Osteocyte (in vitro differentiated cells): Measurements from ENCODE around the gene NR0B1. TPM values are rescaled to one million over a fixed set of nuclear protein-coding genes. Genes with fewer than 3 reads are reported as not detected.

ENCODE experiments used
- DNase-seq: peaks from one replicate; pipeline ENCODE4 v3.0.0; 2021; ENCODE audit warnings: mixed read lengths; ENCODE audit not compliant: unreplicated experiment; ENCODE audit errors: extremely low spot score
- H3K27ac Mint-ChIP-seq: one replicate; pipeline ENCODE4 v1.8.0; 2021; ENCODE audit warnings: mild to moderate bottlenecking, mixed read lengths; ENCODE audit not compliant: unreplicated experiment
- H3K27me3 Mint-ChIP-seq: one replicate; pipeline ENCODE4 v1.8.0; 2021; ENCODE audit warnings: mixed read lengths; ENCODE audit not compliant: unreplicated experiment
- H3K36me3 Mint-ChIP-seq: one replicate; pipeline ENCODE4 v1.8.0; 2021; ENCODE audit warnings: mixed read lengths; ENCODE audit not compliant: unreplicated experiment
- H3K4me1 Mint-ChIP-seq: one replicate; pipeline ENCODE4 v1.8.0; 2021; ENCODE audit warnings: mixed read lengths; ENCODE audit not compliant: unreplicated experiment
- H3K4me3 Mint-ChIP-seq: one replicate; pipeline ENCODE4 v1.8.0; 2021; ENCODE audit warnings: mild to moderate bottlenecking, moderate library complexity, mixed read lengths; ENCODE audit not compliant: unreplicated experiment
- H3K9me3 Mint-ChIP-seq: one replicate; pipeline ENCODE4 v1.8.0; 2021; ENCODE audit warnings: mixed read lengths; ENCODE audit not compliant: unreplicated experiment
- CTCF ChIP-seq: fragments of 200-600 bp; sonication (generic); IDR thresholded peaks from 2 replicates; pipeline ENCODE4 v1.5.0; 2021; ENCODE audit warnings: antibody characterized with exemption, mild to moderate bottlenecking, moderate library complexity
- total RNA-seq: library from RNA; stranded (reverse); gene quantifications from 2 replicates; pipeline ENCODE4 v1.2.1, GENCODE V29; 2021

Gene NR0B1
- total RNA-seq, 1 donor from 2014 or later = not detected

GRCh38 chrX:30275498-30275897 is 33.7 kb downstream of the NR0B1 start:
- Mint-ChIP-seq H3K4me1 (peaks cover 2% of the 10 kb centered on the region), H3K9me3 (no peaks in the 10 kb centered on the region), H3K36me3 (no peaks in the 10 kb centered on the region), H3K27me3 (no peaks in the 10 kb centered on the region), H3K27ac (no peak overlapping the region), H3K4me3 (no peak overlapping the region)
- no peak for DNase-seq
- peak; percentile 70 for TF ChIP-seq CTCF

GRCh38 chrX:30270639-30271038 is 38.6 kb downstream of the NR0B1 start:
- TF ChIP-seq CTCF = no peak
- H3K4me1 Mint-ChIP-seq = peaks cover 2% of the 10 kb centered on the region
- H3K4me3 Mint-ChIP-seq = no peak overlapping the region
- peaks cover 3% of the 10 kb centered on the region for H3K27me3 Mint-ChIP-seq
- H3K9me3 Mint-ChIP-seq = peaks cover 6% of the 10 kb centered on the region
- DNase-seq = no peak
- no peak overlapping the region for H3K27ac Mint-ChIP-seq
- H3K36me3 Mint-ChIP-seq = no peaks in the 10 kb centered on the region

GRCh38 chrX:30262763-30263162 is 46.4 kb downstream of the NR0B1 start:
- DNase-seq = no peak
- no peaks in the 10 kb centered on the region for H3K4me1 Mint-ChIP-seq
- H3K9me3 Mint-ChIP-seq = no peaks in the 10 kb centered on the region
- H3K27me3 Mint-ChIP-seq = peaks cover 16% of the 10 kb centered on the region
- no peak overlapping the region for H3K4me3 Mint-ChIP-seq
- H3K36me3 Mint-ChIP-seq = no peaks in the 10 kb centered on the region
- H3K27ac Mint-ChIP-seq = no peak overlapping the region
- TF ChIP-seq CTCF = no peak

GRCh38 chrX:30261012-30261411 is 48.2 kb downstream of the NR0B1 start:
- Mint-ChIP-seq H3K27ac (no peak overlapping the region), H3K4me1 (no peaks in the 10 kb centered on the region), H3K4me3 (no peak overlapping the region), H3K36me3 (no peaks in the 10 kb centered on the region), H3K9me3 (peaks cover 2% of the 10 kb centered on the region), H3K27me3 (peaks cover 13% of the 10 kb centered on the region)
- DNase-seq = no peak
- TF ChIP-seq CTCF = no peak

GRCh38 chrX:30259927-30260326 is 49.3 kb downstream of the NR0B1 start:
- no peak for DNase-seq
- peaks cover 7% of the 10 kb centered on the region for H3K27me3 Mint-ChIP-seq
- no peaks in the 10 kb centered on the region for H3K36me3 Mint-ChIP-seq
- TF ChIP-seq CTCF = no peak
- H3K27ac Mint-ChIP-seq = no peak overlapping the region
- H3K4me3 Mint-ChIP-seq = no peak overlapping the region
- peaks cover 8% of the 10 kb centered on the region for H3K9me3 Mint-ChIP-seq
- no peaks in the 10 kb centered on the region for H3K4me1 Mint-ChIP-seq

Other genes with a start within 250 kb of the NR0B1 start
- not detected in 2 replicates for gene MAGEB2, start 93.8 kb downstream of the NR0B1 start, total RNA-seq
- gene MAGEB3, start 78.7 kb downstream of the NR0B1 start, total RNA-seq = not detected in 2 replicates
- not detected in 2 replicates for gene MAGEB4, start 67.4 kb downstream of the NR0B1 start, total RNA-seq
- not detected in 2 replicates for gene MAGEB1, start 62.2 kb downstream of the NR0B1 start, total RNA-seq